ENCODE measurements around the gene ZNF710.

Gene ZNF710

GRCh38 chr15:90037961-90038631 is 37.0 kb downstream of the ZNF710 start:
- peak; percentile 40 to 64 (median 52) for DNase-seq (ENCODE audit: low read depth in 2 of 3, low spot score in 1 of 3)

DNA sequence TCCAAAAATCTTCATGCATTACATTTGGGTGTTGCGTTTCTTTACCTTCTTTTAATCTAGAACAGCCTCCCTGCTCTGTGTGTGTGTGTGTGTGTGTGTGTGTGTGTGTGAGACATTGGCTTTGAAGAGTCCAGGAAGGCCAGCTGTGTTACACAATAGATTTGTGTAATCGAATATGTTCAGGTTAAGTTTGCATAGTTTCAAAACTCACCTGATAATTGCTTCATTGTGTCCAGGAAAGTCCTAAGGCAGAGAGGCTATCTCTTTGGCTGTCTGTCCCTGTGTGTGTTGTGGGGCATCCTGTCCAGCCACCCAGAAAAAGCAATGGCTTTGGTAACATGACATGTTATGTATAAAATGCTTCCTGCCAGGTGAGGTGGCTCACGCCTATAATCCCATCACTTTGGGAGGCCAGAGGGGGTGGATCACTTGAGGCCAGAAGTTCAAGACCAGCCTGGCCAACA is 37.5 kb downstream of the ZNF710 start:
- DNase-seq (ENCODE audit: low read depth in 2 of 3, low spot score in 1 of 3), result no peak

DNA sequence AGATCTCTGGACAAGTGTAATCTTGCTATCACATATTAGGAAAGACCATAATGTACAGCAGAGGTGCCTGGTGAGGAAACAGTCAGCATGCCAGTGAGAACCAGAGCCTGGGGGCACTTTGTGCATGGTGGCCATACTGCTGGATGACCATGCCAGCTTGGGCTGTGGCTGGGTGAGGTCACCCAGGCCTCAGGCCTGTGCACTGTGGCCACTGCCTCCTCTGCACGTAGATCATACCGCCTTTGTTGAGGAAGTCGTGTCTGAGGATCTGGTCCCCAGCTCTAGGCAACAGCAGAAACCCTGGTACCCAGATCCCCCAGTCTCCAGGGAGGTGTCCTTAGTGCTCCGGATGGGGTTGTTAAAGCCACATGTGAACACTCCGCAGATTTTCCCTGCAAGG is 38.9 kb downstream of the ZNF710 start:
- DNase-seq (ENCODE audit: low read depth in 2 of 3, low spot score in 1 of 3), result no peak

- no peak for DNase-seq (ENCODE audit: low read depth in 2 of 3, low spot score in 1 of 3)
Observed at GRCh38 chr15:90040618-90041017, 39.5 kb downstream of the ZNF710 start.

GRCh38 chr15:90042356-90042755 is 41.2 kb downstream of the ZNF710 start:
- no peak for DNase-seq (ENCODE audit: low read depth in 2 of 3, low spot score in 1 of 3)

GRCh38 chr15:90042766-90043529 is 41.8 kb downstream of the ZNF710 start:
- no peak for DNase-seq (ENCODE audit: low read depth in 2 of 3, low spot score in 1 of 3)

GRCh38 chr15:90043530-90044010 is 42.4 kb downstream of the ZNF710 start:
- no peak for DNase-seq (ENCODE audit: low read depth in 2 of 3, low spot score in 1 of 3)

DNA sequence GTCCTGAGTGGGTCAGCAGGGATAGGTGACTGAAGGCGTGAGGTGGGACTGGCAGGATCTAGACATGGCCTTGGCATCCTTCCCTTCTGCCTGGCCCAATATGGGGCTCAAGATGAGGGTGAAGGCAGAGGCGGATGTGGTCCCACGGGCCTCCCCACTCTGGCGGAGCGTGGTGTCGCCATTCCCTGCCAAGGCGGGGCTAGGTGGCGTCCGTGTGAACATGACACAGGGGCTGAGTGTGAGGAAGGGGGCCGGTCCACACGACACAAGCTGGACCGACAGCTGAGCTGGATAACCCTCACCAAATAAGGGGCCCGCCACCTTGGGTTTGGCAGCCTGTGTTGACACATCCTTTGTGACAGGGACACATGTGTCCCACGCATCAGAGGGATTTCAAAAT is 43.1 kb downstream of the ZNF710 start:
- no peak for DNase-seq (ENCODE audit: low read depth in 2 of 3, low spot score in 1 of 3)

- DNase-seq (ENCODE audit: low read depth in 2 of 3, low spot score in 1 of 3), result no peak
Observed at GRCh38 chr15:90044916-90045371, 43.8 kb downstream of the ZNF710 start.

DNA sequence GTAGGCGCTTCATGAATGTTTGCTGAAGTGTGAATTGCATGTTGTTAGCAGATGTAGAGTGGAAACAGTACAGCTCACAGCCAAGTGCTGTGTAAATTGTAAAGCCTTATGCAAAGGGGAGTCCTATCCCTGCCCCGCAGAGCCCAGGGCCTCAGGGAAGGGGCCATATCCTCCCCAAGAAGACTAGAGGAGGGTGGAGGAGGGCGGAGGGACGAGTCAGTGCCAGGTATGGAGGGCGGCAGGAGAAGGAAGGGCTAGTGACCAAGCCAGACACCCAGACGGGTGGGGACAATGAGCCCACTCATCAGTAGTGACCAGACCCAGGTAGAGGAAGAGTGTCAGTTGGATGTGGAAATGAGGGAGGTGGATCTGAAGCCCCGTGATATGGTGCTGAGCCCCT is 45.2 kb downstream of the ZNF710 start:
- DNase-seq (ENCODE audit: low read depth in 2 of 3, low spot score in 1 of 3), result no peak

DNA sequence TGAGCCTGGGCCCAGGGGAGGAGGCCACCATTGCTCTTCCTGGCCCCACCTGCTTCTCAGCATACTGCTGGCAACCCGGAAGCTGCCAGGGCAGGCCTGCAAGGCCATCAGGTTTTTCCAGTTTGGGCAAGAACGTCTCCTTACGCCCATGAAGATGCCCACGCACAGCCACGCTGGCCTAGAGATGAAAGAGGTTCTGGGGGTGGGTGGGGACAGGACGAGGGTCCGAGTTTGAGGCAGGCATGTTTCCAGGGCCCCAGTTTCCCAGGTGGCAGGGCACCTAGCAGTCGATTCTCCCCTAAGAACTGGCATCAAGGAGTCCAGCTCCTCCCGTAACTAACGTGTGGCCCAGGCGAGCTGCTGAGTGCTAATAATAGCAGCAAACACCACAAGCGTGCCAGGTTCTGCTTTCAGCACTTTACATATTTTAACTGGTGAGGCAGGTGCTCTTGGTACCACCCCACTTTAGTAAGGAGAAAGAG is 45.8 kb downstream of the ZNF710 start:
- DNase-seq (ENCODE audit: low read depth in 2 of 3, low spot score in 1 of 3), result no peak

GRCh38 chr15:90047956-90048575 is 46.9 kb downstream of the ZNF710 start:
- DNase-seq (ENCODE audit: low read depth in 2 of 3, low spot score in 1 of 3), result no peak

GRCh38 chr15:90049030-90049429 is 47.9 kb downstream of the ZNF710 start:
- no peak for DNase-seq (ENCODE audit: low read depth in 2 of 3, low spot score in 1 of 3)

GRCh38 chr15:90049666-90050604 is 48.8 kb downstream of the ZNF710 start:
- DNase-seq (ENCODE audit: low read depth in 2 of 3, low spot score in 1 of 3), result no peak

GRCh38 chr15:90051874-90052273 is 50.8 kb downstream of the ZNF710 start:
- no peak for DNase-seq (ENCODE audit: low read depth in 2 of 3, low spot score in 1 of 3)

DNA sequence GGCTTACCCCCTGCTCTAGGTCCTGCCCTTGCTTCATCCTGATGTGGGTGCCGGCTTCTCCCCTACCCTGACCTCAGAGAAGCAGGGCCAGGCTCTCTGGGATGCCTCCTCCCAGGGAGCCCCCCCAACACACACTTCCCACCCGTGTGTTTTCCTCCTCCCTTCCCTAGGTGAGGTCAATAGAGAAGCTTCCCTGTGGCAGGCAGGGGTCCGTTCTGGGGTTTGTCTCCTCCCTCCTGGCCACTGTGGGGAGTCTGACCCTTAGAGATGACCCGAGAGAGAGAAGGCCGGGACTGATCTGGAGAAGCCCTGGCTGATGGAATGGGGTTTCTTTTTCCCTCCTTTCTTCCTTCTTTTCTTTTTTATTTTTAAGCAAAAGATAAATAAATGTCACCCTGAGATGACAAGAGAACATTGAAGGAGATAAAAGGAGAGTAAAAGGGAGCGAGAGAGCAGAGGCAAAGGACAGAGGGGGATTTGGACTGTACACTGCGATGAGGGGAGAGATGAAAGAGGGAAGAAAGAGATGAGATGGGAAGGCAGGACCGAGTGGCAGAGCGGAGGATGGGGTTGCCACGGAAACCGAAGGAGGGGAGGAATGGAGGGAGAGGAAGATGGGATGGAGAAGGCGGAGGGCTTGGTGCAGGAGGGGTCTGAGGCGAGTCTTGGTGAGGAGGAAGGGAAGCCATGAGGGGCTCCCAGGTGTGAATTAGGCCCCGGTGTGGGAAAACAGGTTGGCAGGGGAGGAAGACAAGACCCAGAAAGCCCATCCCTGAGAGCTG is 52.8 kb downstream of the ZNF710 start:
- DNase-seq (ENCODE audit: low read depth in 2 of 3, low spot score in 1 of 3), result no peak

DNA sequence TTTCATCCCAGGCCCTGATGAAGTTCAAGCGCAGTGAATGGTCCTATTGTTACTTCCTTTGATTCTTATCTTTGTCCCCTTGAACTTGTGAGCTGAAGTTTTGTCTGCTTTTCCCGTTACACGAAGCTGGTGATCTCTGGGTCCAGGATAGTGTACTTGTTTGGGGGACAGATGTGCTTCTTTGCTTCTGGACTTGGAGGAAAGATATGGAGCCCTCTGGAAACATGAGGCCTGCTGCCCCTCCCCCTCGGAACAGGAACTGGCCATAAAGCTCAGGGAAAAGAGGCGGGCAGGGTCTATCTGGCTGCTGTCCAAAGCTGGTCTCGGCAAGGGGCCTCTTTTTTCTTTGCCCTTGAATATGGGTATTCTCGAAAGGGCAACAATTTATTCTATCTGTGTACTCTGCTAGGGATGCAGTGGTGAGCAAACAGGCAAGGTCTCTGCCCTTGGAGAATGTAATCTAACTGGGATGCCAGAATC is 53.5 kb downstream of the ZNF710 start:
- no peak for DNase-seq (ENCODE audit: low read depth in 2 of 3, low spot score in 1 of 3)

GRCh38 chr15:90055182-90055581 is 54.1 kb downstream of the ZNF710 start:
- DNase-seq (ENCODE audit: low read depth in 2 of 3, low spot score in 1 of 3), result no peak

DNA sequence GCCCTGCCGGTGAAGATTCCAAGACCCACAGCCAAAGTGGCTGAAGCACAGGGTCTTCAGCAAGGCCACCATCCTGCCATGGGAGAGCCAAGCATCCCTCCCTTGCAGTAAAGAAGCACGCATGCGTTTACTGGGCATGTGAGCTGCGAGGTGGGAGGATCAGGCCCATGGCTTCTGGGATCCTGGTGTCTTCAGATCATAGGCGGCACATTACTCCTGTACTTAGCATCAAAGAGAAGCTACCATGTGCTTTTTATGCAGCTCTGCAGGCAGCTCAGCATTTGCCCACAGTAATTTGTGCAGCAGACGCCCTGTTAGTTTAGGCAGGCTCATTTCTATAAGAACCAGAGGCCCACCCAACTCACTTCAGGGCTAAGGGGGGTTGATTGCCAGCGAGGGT is 55.4 kb downstream of the ZNF710 start:
- no peak for DNase-seq (ENCODE audit: low read depth in 2 of 3, low spot score in 1 of 3)

DNA sequence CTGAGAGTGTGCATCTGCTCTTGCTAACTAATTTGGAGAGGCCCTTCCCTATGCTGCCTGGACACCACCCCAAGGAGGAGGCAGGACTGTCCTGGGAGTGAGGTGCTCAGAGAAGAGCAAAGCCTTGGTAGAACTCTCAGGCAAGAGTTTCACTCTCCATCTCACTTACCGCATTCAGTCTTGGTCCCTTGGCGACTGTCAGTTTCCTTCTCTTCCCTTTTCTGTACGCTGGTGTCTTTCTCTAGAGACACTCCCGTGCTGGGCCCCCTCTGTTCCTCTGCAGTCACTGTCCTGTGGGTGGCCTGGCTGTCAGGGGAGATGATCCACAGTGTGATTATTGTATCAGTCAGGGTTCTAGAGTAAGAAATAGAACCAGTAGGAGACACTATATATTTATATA is 57.2 kb downstream of the ZNF710 start:
- no peak for DNase-seq (ENCODE audit: low read depth in 2 of 3, low spot score in 1 of 3)

All from stimulated activated CD4-positive, alpha-beta T cell treated with anti-CD3 and anti-CD28 coated beads, Interleukin-12 subunit alpha, Interleukin-12 subunit beta, amount 100 ng/mL, for 48 hours (primary cell).